Umbilical cord (tissue), 2 donors: ENCODE results near the gene C16orf87. TPM values are rescaled to one million over a fixed set of nuclear protein-coding genes. Genes with fewer than 3 reads are reported as not detected.
"Not testable (repeated sequence)": the region's sequence is repeated elsewhere in the genome, so short reads cannot be mapped to it uniquely, and the experiment has no call there.

Source experiments
- DNase-seq: peaks from one replicate; pipeline ENCODE4 v3.0.0-alpha.2; 2015; ENCODE audit warnings: low spot score
- total RNA-seq: library from RNA; depleted of rRNA; stranded (reverse); fragments of >200 nt; gene quantifications from one replicate; pipeline ENCODE4 v1.2.3, GENCODE V29; 2014; ENCODE audit warnings: low replicate concordance; ENCODE audit not compliant: insufficient read depth

The C16orf87 gene
- total RNA-seq, 1 donor from 2014 or later = 21.9 TPM

DNA sequence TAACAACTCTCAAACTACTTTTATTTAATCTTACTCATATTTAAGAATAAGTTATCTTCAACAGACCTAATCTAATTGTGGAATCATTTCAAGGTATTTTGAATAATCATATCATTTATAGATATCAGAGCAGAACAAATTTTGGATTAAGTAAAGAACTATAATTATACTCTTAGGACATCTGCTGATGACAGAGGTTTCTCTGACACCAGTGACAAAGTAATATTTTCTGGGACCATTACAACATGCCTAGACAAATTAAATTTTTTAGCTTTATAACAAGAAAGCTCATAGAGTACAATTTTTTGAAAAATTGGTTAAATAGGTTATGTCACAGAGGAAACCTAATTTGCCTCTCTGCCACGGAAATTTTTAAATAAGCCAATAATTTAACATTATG lies 30.5 kb downstream of the C16orf87 start:
- no peak for DNase-seq

DNA sequence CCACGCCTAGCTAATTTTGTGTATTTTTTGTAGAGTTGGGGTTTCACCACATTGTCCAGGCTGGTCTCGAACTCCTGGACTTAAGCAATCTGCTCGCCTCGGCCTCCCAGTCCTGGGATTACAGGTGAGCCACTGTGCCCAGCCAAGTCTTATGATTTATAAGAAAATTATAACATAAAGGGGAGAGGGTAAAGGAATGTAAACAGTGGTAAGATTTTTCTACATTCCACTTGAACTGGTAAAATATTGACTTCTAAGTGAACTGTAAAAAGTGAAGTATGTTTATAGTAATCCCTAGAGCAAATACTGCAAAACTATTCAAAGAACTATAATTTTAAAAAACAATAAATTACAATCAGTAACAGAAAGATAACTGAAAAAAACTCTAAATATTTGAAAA lies 33.5 kb downstream of the C16orf87 start:
- no peak for DNase-seq

DNA sequence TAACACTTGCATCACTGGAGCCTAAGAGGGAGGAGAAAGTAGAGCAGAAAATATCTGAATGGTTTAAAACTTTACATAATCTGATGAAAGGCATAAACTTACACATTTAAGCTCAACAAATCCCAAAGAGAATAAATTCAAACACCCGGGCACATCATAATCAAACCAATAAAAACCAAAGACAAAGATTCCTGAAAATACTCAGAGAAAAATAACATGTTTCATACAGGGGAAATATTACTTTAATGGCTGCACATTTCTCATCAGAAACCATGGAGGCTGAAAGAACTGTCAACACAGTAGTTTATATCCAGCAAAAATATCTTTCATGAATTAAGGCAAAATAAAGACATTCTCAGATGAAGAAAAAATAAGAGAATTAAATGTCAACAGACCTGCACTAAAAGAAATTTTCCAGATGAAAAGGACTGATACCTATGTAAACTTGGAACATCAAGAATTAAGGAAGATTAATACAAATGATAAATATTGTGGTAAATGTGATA lies 34.2 kb downstream of the C16orf87 start:
- DNase-seq = no peak

DNA sequence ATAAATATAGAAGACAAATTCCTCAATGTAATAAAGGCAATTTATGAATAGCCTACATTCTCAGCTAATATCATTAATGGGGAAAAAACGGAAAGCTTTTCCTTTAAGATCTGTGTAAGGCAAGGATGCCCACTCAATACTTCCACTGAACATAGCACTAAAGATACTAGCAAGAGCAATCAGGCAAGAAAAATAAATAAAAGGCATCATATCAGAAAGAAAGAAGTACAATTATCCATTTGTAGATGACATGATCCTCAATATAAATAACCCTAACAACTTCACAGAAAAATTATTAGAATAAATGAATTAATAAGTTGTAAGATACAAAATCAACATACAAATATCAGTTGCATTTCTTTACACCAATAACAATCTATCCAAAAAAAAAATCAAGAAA lies 37.1 kb downstream of the C16orf87 start:
- DNase-seq = no peak

DNA sequence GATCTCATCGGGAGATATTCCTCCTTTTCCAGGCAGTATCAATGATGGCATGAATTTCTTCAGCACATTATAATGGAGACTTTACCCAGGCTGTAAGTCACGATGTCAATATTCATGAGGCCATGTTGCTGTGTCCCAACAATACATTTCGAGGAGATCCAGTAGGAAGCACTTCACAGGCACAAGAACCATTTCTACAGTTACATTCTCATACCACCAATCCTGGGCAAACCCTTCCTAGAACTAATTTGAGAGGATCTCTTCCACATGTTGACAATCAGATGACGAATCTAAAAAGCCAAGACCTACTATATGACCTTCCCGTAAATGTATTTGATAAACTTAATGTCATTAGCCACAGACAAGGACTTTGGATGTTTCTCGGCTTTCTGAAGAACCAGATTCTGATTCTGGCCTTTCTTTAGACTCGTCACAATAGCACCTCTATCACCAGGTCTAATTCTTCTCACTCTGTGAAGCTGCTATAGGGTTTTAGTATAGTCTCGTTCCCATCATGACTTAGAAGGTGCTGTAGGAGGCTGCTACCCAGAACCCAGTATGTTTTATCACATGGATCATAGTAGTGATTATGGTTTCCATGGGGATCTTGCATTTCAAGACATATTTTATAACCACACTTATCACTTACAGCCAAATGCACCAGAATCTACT lies 40.2 kb downstream of the C16orf87 start:
- no peak for DNase-seq

DNA sequence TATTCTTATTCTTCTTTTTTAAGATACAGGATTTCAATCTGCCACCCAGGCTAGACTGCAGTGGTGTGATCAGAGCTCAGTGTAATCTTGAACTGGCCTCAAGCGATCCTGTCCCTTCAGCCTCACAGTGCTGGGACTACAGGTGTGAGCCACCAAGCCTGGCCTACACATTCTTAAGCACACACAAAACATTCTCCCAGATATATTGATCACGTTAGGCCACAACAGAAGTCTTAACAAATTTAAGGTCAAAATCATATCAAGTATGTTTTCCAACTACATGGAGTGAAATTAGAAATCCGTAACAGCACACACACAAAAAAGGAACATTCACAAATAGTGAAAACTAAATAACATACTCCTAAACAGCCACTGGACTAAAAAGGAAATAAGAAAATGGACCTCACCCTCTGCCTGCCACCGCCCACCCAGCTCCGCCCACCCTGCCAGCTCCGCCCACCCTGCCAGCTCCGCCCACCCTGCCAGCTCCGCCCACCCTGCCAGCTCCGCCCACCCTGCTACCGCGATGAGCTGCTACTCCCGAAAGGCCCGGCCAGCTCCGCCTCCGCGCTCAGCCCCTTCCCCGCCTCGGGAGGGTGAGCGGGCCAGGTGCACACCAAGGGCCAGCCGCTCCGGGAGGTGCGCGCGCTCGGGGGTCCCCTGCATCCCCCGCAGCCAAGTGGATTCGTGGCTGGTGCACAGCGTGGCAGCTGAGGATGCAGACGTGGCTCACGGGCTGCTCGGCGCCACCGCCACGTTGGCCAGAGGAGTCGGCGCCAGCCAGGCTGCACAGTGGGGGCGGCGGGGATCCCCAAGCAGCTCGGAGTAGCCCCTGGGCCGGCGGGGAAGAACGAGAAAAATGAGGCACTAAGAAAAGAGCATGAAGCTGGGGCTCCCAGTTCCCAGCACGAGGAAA lies 41.2 kb downstream of the C16orf87 start:
- DNase-seq = peak; percentile 20

DNA sequence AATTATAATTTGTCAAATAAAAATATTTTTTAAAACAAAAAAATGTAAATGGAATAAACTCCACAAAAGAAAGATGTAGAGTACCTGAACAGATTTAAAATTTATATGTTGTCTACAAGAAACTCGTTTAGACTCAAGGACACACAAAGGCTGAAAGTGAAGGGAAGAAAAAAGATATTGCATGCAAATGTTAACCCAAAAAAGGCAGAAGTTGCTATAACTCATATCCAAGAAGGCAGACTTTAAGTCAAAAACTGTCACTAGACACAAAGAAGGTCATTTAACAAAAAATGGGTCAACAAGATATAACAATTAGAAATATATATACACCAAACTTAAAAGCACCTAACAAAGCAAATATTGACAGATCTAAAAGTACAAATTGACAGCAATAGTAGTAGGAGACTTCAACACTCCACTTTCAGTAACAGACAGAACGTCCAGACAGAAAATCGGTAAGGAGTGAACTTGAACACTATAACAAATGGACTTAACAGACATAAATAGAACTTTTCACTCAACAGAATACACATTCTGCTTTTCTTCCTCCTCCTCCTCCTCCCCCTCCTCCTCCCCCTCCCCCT lies 42.0 kb downstream of the C16orf87 start:
- no peak for DNase-seq

DNA sequence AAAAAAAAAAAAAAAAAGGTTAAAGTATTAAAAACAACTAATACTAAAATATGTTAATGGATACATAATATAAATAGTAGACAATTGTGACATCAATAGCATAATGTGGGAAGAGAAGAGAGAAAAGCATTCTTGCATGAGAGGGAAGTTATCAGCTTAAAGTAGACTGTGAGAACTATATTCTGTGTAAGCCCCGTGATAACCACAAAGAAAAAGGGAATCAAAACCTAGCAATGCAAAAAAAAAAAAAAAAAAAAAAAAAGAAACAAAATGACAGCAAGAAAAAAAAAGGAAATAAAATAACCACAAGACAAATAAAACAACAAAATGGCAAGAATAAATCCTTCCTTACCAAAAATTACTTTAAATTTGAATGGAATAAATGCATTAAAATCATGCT lies 43.1 kb downstream of the C16orf87 start:
- no peak for DNase-seq

DNA sequence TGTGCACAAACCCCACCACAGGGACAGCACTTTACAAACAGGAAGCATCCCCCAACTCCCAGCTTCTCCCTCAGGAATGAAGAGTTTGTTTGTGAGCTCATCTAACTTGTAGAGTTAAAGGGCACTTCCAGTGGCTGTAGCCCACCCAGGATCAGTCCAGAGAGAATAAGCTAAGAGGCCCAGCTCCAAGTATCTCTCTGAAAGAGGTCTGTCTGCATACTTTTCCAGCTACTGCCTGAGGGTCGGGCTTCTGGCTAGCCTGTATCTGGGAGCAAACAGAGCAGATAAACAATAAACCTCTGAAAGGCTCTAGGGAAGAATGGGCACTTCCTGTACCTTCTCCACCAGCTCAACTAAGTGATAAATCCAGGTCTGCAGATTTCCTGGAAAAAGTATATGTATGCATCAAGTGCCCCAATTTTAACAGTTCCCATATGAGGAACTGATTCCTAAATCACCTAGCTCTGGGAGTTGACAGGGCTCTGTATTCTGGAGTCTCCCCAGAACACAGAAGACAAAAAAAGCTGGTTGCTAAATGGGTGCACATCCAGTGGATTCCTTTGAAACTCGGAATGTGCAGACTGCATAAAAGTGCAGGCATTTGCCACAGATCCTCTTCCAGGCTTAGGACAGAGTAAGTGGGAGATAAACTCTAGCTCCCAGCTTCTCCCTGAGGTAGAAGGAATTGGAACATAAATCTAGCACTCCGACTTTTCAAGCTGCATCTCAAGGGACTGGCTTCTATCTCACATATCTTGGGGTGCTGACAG lies 45.7 kb downstream of the C16orf87 start:
- DNase-seq = peak; percentile 44

DNA sequence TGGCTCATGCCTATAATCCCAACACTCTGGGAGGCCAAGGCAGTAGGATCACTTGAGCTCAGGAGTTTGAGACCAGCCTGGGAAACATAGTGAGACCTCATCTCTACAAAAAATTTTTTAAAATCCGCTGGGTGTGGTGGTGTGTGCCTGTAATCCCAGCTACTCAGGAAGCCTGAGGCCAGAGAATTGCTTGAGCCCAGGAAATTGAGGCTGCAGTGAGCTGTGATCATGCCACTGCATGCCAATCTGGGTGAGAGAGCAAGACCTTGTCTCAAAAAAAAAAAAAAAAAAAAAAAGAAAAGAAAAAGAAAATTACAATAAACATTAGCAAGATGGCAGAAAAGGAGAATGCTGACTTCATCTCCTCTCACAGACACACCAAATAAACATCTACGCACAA lies 46.4 kb downstream of the C16orf87 start:
- not testable (repeated sequence) for DNase-seq

DNA sequence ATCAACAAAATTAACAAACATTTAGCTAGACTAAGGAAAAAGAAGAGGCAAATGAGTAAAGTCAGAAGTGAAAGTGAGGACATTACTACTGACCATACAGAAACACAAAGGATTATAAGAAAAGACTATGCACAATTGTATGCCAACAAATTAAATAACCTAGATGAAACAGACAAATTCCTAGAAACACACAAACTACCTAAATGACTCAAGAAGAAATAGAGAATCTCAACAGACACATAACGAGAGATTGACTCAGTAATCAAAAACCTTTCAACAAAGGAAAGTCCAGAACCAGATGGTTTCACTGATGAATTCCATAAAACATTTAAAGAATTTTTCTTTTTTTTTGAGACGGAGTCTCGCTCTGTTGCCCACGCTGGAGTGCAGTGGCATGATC lies 47.2 kb downstream of the C16orf87 start:
- no peak for DNase-seq

DNA sequence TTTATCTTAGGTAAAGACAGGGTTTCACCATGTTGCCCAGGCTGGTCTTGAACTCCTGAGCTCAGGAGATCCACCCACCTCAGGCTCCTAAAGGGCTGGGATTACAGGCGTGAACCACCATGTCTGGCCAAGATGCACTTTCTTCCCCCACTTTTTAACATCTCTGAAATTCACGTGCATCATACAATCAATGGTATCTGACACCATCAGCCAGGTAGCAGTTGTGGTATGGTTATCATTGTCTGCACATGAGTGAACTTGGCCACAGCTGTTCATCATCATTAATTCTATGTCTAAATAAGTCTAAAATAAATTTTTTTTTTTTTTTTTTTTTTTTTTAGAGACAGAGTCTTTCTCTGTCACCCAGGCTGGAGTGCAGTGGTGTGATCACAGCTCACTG lies 48.7 kb downstream of the C16orf87 start:
- no peak for DNase-seq

DNA sequence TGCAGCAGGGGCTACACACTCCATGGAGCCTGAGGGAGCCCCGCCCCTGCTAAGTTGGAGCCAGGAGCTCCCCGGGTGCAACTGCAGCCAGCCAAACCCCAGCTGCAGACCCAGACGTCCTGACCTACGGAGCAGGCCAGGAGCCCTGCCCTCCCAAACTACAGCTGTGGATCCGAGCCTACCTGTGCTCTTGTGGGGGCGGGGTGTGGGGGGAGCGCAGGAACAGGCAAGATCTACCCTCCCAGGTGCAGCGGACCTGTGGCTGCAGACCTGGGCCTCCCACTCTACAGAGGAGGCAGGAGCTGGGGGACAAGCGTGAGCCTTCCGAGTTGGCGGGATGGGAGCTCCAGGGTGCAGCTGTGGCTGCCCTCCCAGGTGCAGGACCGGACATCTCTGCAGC lies 53.2 kb downstream of the C16orf87 start:
- DNase-seq = no peak

DNA sequence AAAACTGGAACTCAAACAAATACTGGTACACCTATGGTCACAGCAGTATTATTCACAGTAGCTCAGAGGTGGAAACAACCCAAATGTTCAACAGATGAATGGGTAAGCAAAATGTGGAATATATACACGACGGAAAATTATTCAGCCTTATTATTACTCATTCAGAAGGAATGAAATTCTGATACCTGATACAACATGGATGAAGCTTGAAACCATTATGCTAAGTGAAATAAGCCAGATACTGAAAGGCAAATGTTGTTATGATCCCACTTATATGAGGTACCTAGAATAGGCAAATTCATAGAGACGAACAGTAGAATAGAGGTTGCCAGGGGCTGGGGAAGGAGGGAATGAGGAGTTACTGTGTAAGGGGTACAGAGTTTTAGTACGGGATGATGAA lies 55.8 kb downstream of the C16orf87 start:
- DNase-seq = no peak

DNA sequence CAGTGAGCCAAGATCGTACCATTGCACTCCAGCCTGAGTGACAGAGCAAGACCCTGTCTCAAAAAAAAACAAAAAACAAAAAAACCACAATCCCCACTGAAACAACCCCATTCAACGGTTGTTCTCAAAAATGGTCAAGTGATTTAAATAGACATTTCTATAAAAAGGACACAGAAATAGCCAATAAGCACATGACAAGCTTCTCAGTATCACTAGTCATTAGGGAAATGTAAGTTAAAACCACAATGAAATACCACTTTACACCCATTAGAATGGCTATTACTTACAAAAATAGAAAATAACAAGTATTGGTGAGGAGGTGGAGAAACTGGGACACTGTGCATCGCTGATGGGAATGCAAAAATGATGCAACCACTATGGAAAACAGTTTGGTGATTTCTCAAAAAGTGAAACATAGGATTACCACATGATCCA lies 56.2 kb downstream of the C16orf87 start:
- no peak for DNase-seq

DNA sequence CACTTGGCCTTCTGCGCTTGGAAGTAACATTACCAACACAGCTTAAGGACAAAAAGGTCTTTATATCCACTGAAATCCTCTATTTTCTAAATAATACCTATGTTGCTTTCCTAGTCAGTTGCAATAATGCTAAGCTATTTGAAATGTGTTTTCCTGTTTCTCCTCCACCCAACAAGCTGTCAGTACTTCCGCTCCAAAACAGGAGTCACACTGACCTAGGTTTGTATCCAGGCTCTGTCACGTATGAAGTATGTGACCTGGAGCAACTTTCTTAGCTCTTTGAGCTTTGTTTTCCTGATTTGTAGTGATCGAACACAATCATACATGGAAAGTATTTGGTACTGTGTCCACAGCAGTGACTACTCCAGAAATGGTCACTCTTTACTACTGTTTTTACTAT lies 58.5 kb downstream of the C16orf87 start:
- DNase-seq = no peak

DNA sequence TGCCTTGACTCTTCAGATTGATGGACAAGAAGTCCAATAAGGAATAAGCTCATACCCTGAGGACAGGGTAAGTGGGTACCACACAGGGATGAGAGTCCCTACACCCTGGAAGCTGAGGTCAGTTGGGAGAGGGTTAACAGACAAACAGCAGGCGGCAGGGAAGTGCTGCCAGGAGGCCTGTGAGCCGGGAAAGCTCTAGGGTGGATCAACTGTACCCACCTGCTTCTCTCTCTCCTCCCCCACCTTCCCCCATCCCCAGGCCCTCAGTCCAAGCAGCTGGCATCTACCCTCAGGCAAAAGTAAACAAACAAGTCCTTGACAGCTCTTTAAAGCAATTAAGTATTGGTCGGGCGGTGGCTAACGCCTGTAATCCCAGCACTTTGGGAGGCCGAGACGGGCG lies 62.2 kb downstream of the C16orf87 start:
- DNase-seq = no peak

DNA sequence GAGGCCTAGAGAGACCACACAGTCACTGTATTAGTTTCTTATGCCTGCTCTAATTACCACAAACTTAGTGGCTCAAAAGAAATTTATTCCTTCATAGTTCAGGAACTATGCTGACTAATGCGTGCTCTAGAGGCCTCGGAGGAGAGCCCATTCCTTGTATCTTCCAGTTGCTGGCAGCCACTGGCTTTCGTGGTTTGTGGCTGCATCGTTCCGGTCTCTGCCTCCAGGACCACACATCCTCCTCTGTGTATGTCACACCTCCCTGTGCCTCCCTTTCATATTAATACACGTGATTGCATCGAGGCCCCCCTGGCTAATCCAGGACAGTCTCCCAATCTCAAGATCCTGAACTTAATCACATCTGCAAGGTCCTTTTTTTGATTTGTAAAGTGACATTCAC lies 65.9 kb downstream of the C16orf87 start:
- no peak for DNase-seq

DNA sequence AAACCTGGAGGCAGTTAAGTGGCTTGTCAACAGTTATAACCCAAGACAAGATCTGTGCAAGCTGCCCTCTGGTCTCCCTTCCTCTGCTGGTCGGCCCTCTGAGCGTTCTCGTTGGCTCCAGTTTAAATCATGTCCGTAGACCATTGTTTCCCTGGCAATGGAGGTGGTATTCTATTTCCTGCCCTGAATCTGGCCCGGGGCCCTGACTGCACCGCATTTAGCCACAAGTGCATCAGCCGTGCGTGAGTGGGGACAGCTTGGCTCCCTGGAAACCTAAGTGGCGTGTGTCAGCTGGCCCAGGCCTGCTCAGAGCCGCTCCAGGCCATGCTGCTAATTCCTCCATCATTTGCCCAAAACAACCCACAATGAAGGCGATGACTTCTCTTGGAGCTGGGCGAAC lies 67.8 kb downstream of the C16orf87 start:
- no peak for DNase-seq

DNA sequence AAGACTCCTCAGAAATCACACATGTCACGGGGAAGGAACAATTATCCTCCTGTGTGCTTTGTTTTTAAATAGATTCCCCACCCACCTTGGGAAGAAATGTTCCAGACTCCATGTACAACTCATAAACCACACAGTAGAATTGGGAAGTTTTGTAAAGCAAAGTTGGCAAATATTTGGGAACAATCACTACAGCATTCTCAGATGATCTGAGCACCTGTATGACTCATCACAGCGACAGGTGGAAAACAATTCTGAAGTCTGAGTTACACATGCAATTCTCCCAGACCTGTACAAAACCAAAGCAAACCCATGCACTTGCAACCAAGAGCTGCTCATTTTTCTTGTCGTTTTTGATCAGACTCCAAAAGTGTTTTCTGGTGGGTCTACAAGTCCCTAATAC lies 68.4 kb downstream of the C16orf87 start:
- no peak for DNase-seq

DNA sequence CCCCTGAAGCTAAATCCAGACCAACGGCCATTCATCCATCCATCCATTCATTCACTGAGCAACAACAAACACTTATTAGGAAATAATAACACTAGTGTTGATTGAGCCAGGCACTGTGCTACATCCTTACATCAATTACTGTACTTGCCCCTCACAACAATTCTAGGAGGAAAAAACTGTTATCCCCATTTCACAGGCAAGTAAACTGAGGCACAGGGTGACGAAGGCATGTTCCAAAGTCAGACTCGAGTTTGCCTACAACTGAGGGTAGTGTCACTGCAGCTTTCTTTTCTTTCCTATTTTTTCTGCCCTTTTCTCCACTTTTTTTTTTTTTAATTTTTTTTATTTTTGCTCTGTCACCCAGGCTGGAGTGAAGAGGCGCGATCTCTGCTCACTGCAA lies 71.7 kb downstream of the C16orf87 start:
- no peak for DNase-seq
